K562 (cell line): ENCODE measurements around the gene TPD52L1. TPM values are rescaled to one million over a fixed set of nuclear protein-coding genes. Genes with fewer than 3 reads are reported as not detected.

ENCODE experiments used
- CBFA2T2 ChIP-seq: fragments of 450-650 bp; conservative IDR thresholded peaks from 2 replicates; pipeline ENCODE4 v1.6.1; 2017; ENCODE audit warnings: mild to moderate bottlenecking
- CHD1 ChIP-seq: fragments of 200-600 bp; sonication (generic); IDR thresholded peaks from one replicate; pipeline ENCODE4 v1.6.1; 2012; ENCODE audit warnings: mild to moderate bottlenecking, moderate library complexity, low read length, inconsistent platforms
- ETV6 ChIP-seq, 3 experiments: fragments of 150-350 bp in 1 of 3; sonication (generic) in 1 of 3; formaldehyde crosslinking in 1 of 3; IDR thresholded peaks; 2 replicates each; pipeline versions ENCODE4 v1.6.1 to v1.8.0; 2014 to 2022; ENCODE audit warnings: borderline replicate concordance in 2 of 3, low read depth in 2 of 3, antibody characterized with exemption in 1 of 3, low read length in 1 of 3, mild to moderate bottlenecking in 1 of 3, missing genetic modification reagents in 1 of 3
- FOXA1 ChIP-seq: fragments of 450-650 bp; IDR thresholded peaks from 2 replicates; pipeline ENCODE4 v1.6.1; 2016; ENCODE audit warnings: mild to moderate bottlenecking, borderline replicate concordance
- FOXK2 ChIP-seq, 2 experiments: fragments of 450-650 bp; IDR thresholded peaks in 1 of 2; conservative IDR thresholded peaks in 1 of 2; 2 replicates each; pipeline ENCODE4 v1.6.1; 2016; ENCODE audit warnings: low read depth in 2 of 2, mild to moderate bottlenecking in 1 of 2
- GTF2F1 ChIP-seq: IDR thresholded peaks from 2 replicates; pipeline ENCODE4 v1.6.1; 2011; ENCODE audit warnings: low read depth, low read length, improper control_type of control experiment
- NFIC ChIP-seq: fragments of 450-650 bp; IDR thresholded peaks from 2 replicates; pipeline ENCODE4 v1.6.1; 2017; ENCODE audit warnings: mild to moderate bottlenecking, inconsistent platforms
- PHB2 ChIP-seq: fragments of 450-650 bp; IDR thresholded peaks from 2 replicates; pipeline ENCODE4 v1.6.1; 2017; ENCODE audit warnings: low read depth
- POLR2AphosphoS5 ChIP-seq: IDR thresholded peaks from 2 replicates; pipeline ENCODE4 v1.6.1; 2011; ENCODE audit warnings: mild to moderate bottlenecking, low read depth, low read length, moderate library complexity; ENCODE audit not compliant: control insufficient read depth, insufficient read depth
- SIN3B ChIP-seq: fragments of 450-650 bp; IDR thresholded peaks from 2 replicates; pipeline ENCODE4 v1.6.1; 2017; ENCODE audit warnings: low read depth, mild to moderate bottlenecking, moderate library complexity
- ZNF589 ChIP-seq: fragments of 200-800 bp; sonication (Bioruptor generic); IDR thresholded peaks from 2 replicates; pipeline ENCODE4 v1.6.1; 2016; ENCODE audit warnings: low read depth, missing genetic modification characterization, missing compliant biosample characterization
- polyA plus RNA-seq, 8 experiments: library from polyadenylated mRNA; depleted of rRNA in 4 of 8; stranded (reverse) in 5 of 8; unstranded in 3 of 8; fragments of >200 nt; fragmentation: Nextera tagmentation in 2 of 8; fragmentation: Illumina TruSeq in 1 of 8; extraction: Ambion mirVana in 2 of 8; extraction: Trizol in 1 of 8; gene quantifications; 2 replicates each; pipeline versions ENCODE4 v1.2.1 to v1.2.3, GENCODE V29; 2011 to 2014; ENCODE audit warnings: inconsistent platforms in 1 of 8, missing spikeins in 1 of 8
- total RNA-seq, 7 experiments: library from RNA; depleted of rRNA in 6 of 7; stranded (reverse); fragments of >200 nt in 6 of 7; fragmentation: Illumina TruSeq in 2 of 7; extraction: Trizol in 2 of 7; gene quantifications; 2 replicates each; pipeline versions ENCODE4 v1.2.1 to v1.2.3, GENCODE V29; 2011 to 2021; ENCODE audit warnings: low replicate concordance in 1 of 7
- TF ChIP-seq, protein P1 (sequence below): IDR thresholded peaks from 2 replicates; pipeline ENCODE4 v1.6.1; 2014; ENCODE audit warnings: antibody characterized with exemption
- TF ChIP-seq, protein P2 (sequence below): fragments of 250-450 bp; sonication (Bioruptor Pico); IDR thresholded peaks from 2 replicates; pipeline ENCODE4 v1.8.0; 2022; ENCODE audit warnings: moderate library complexity, mild to moderate bottlenecking, inconsistent platforms
- TF ChIP-seq, protein P3 (sequence below): fragments of 450-650 bp; IDR thresholded peaks from 2 replicates; pipeline ENCODE4 v1.6.1; 2017; ENCODE audit warnings: antibody characterized with exemption, mild to moderate bottlenecking

TPD52L1 gene
- total and polyA plus RNA-seq, 9 of the 15 experiments (the other 6 are each of a cell fraction or from before 2014, with no cell fraction given): 12.9 to 149 (median 75.7) TPM

DNA sequence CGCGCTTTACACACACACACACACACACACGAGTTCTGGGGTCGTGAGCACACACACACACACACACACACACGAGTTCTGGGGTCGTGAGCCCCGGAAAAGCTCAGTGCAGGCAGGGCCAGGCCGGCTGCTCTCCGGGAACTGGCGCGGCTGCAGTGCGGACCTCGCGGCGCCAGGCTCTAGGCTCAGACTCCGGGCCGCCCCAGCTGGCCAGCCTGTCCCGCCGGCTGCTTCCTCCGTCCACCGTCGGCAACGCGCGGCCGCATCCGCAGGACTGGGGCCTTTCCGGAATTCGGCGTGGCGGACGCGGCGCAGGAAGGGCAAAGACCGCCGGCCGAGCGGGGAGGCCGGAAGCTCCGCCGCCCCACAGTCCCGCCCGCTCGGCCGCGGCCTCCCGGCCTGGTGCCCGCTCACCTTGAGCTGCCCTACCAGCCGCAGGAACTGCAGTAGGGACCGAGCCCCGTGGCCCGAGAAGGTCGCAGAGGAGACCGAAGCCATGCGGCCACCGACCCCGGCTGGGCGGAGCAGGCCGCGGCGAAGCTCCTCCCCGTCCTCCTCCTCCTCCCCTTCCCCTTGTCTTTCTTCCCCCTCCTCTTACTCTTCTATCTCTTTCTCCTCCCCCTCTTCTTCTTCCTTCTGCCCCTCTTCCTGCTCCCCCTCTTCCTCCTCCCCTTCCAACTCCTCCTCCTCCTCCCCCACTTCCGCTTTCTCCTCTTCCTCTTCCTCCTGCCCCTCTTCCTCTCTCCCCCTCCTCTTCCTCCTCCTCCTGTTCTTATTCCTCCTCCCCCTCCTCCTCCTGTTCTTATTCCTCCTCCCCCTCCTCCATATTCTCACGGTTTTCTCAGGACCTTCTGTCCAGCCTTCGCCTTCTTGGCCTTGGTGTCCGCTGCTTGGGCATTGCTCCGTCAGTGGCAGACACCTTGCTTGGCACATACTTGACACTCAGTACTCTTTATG is 148.1 kb downstream of the TPD52L1 start, which contains the start of gene HDDC2 (continued):
- TF ChIP-seq NFIC: 0 out of 2 replicates have a peak, but pooled peaks have one; percentile 8
- no peak for TF ChIP-seq GTF2F1
- TF ChIP-seq, protein P1, sequence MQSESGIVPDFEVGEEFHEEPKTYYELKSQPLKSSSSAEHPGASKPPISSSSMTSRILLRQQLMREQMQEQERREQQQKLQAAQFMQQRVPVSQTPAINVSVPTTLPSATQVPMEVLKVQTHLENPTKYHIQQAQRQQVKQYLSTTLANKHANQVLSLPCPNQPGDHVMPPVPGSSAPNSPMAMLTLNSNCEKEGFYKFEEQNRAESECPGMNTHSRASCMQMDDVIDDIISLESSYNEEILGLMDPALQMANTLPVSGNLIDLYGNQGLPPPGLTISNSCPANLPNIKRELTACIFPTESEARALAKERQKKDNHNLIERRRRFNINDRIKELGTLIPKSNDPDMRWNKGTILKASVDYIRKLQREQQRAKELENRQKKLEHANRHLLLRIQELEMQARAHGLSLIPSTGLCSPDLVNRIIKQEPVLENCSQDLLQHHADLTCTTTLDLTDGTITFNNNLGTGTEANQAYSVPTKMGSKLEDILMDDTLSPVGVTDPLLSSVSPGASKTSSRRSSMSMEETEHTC: no peak
- TF ChIP-seq ETV6 (IDR thresholded peaks at IDR 0.05; ENCODE audit: borderline replicate concordance in 1 of 2, low read depth in 2 of 2, low read length in 1 of 2): peak; percentile 99 to 100
- no peak for TF ChIP-seq ETV6 (CRISPR knock-in tag; IDR thresholded peaks at IDR 0.05; ENCODE audit: borderline replicate concordance)
- TF ChIP-seq, protein P2, sequence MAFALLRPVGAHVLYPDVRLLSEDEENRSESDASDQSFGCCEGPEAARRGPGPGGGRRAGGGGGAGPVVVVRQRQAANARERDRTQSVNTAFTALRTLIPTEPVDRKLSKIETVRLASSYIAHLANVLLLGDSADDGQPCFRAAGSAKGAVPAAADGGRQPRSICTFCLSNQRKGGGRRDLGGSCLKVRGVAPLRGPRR: peak; percentile 27; the same call in 1 of the 2 replicates
- TF ChIP-seq FOXK2 (conservative IDR thresholded peaks at IDR 0.05 in 1 of 2, IDR thresholded peaks at IDR 0.05 in 1 of 2; ENCODE audit: low read depth in 2 of 2): peak; percentile 38 to 71; a peak in 3 of 4 replicates
- TF ChIP-seq POLR2AphosphoS5: peak; percentile 82; the same call in 1 of the 2 replicates
- TF ChIP-seq CBFA2T2: 0 out of 2 replicates have a peak, but pooled peaks have one; percentile 18
- TF ChIP-seq, protein P3, sequence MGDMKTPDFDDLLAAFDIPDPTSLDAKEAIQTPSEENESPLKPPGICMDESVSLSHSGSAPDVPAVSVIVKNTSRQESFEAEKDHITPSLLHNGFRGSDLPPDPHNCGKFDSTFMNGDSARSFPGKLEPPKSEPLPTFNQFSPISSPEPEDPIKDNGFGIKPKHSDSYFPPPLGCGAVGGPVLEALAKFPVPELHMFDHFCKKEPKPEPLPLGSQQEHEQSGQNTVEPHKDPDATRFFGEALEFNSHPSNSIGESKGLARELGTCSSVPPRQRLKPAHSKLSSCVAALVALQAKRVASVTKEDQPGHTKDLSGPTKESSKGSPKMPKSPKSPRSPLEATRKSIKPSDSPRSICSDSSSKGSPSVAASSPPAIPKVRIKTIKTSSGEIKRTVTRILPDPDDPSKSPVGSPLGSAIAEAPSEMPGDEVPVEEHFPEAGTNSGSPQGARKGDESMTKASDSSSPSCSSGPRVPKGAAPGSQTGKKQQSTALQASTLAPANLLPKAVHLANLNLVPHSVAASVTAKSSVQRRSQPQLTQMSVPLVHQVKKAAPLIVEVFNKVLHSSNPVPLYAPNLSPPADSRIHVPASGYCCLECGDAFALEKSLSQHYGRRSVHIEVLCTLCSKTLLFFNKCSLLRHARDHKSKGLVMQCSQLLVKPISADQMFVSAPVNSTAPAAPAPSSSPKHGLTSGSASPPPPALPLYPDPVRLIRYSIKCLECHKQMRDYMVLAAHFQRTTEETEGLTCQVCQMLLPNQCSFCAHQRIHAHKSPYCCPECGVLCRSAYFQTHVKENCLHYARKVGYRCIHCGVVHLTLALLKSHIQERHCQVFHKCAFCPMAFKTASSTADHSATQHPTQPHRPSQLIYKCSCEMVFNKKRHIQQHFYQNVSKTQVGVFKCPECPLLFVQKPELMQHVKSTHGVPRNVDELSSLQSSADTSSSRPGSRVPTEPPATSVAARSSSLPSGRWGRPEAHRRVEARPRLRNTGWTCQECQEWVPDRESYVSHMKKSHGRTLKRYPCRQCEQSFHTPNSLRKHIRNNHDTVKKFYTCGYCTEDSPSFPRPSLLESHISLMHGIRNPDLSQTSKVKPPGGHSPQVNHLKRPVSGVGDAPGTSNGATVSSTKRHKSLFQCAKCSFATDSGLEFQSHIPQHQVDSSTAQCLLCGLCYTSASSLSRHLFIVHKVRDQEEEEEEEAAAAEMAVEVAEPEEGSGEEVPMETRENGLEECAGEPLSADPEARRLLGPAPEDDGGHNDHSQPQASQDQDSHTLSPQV: peak; percentile 25; the same call in 1 of the 2 replicates
- TF ChIP-seq ZNF589 (CRISPR knock-in tag): 0 out of 2 replicates have a peak, but pooled peaks have one; percentile 65
- no peak for TF ChIP-seq FOXA1
- TF ChIP-seq PHB2: peak; percentile 56; the same call in 1 of the 2 replicates
- TF ChIP-seq SIN3B: 0 out of 2 replicates have a peak, but pooled peaks have one; percentile 8
- peak; percentile 74 for TF ChIP-seq CHD1
